HG02884 (cell line): ENCODE measurements around the gene POLE.
"Not testable (repeated sequence)": the region's sequence is repeated elsewhere in the genome, so short reads cannot be mapped to it uniquely, and the experiment has no call there.

Experiments used
- ATAC-seq: cut with Tn5 transposase; IDR thresholded peaks from one replicate; pipeline ENCODE4 v1.9.1; 2021; ENCODE audit warnings: mild to moderate bottlenecking, moderate library complexity; ENCODE audit not compliant: unreplicated experiment

Gene POLE

GRCh38 chr12:132601171-132601883, 85.8 kb downstream of the POLE start:
- ATAC-seq, result no peak

GRCh38 chr12:132600048-132601032, 86.8 kb downstream of the POLE start:
- no peak for ATAC-seq

GRCh38 chr12:132599502-132599901, 87.6 kb downstream of the POLE start:
- ATAC-seq, result not testable (repeated sequence)

- no peak for ATAC-seq
Observed at GRCh38 chr12:132597333-132598316, 89.5 kb downstream of the POLE start.

- ATAC-seq, result no peak
Observed at GRCh38 chr12:132596016-132596415, 91.1 kb downstream of the POLE start.

- no peak for ATAC-seq
Observed at GRCh38 chr12:132595183-132595582, 92.0 kb downstream of the POLE start.

GRCh38 chr12:132593938-132594358, 93.2 kb downstream of the POLE start:
- peak; percentile 59 for ATAC-seq

GRCh38 chr12:132593521-132593920, 93.6 kb downstream of the POLE start:
- no peak for ATAC-seq

- no peak for ATAC-seq
Observed at GRCh38 chr12:132593071-132593470, 94.1 kb downstream of the POLE start.

GRCh38 chr12:132592282-132592970, 94.7 kb downstream of the POLE start:
- ATAC-seq, result no peak

GRCh38 chr12:132591107-132591935, 95.8 kb downstream of the POLE start:
- ATAC-seq, result no peak

GRCh38 chr12:132588821-132589669, 98.1 kb downstream of the POLE start:
- no peak for ATAC-seq

- ATAC-seq, result no peak
Observed at GRCh38 chr12:132588319-132588718, 98.8 kb downstream of the POLE start.

GRCh38 chr12:132587781-132588180, 99.4 kb downstream of the POLE start:
- no peak for ATAC-seq

- no peak for ATAC-seq
Observed at GRCh38 chr12:132586929-132587328, 100.2 kb downstream of the POLE start.

- ATAC-seq, result no peak
Observed at GRCh38 chr12:132585177-132585576, 102.0 kb downstream of the POLE start.

- ATAC-seq, result no peak
Observed at GRCh38 chr12:132584429-132584828, 102.7 kb downstream of the POLE start.

GRCh38 chr12:132583736-132584135, 103.4 kb downstream of the POLE start:
- ATAC-seq, result no peak
